HepG2 (cell line): ENCODE results near the gene TRPT1. TPM values are rescaled to one million over a fixed set of nuclear protein-coding genes. Genes with fewer than 3 reads are reported as not detected.

Experiments used
- ATAC-seq: fragments of 200-7000 bp; cut with Tn5 transposase; 3 replicates; pipeline ENCODE4 v1.9.1; 2020; ENCODE audit warnings: mild to moderate bottlenecking, moderate library complexity
- BruUV-seq: library from RNA; stranded (reverse); fragments of 400-500 nt; replicated peaks from 2 replicates; lab custom pipeline; 2021; lab: Mats Ljungman, UMichigan
- CTCF ChIA-PET: fragments of 300-600 bp; formaldehyde crosslinking; extraction: SDS; loops from one replicate; lab custom pipeline; 2021; ENCODE audit warnings: low total read pairs, inconsistent platforms, low intra/inter-chr PET ratio; lab: Yijun Ruan, JAX
- POLR2A ChIA-PET: fragments of 350-600 bp; sonication (Branson Sonifier 250); formaldehyde crosslinking; loops from one replicate; lab custom pipeline; 2020; ENCODE audit warnings: antibody characterized with exemption, inconsistent platforms; lab: Yijun Ruan, JAX
- DNase-seq: peaks from one replicate; pipeline ENCODE4 v3.0.0-alpha.2; 2015; ENCODE audit warnings: low spot score
- FAIRE-seq: peaks from 3 replicates; lab custom pipeline; 2011; peaks lifted over from hg19 to GRCh38; lab: Jason Lieb, UNC
- H2AFZ ChIP-seq: one replicate; pipeline ENCODE4 v1.6.1; 2011; ENCODE audit warnings: low read length, inconsistent platforms
- H3K27ac ChIP-seq: fragments of 300-600 bp; 3 replicates; pipeline ENCODE4 v1.8.0; 2011; ENCODE audit warnings: mixed run types, mild to moderate bottlenecking, mixed read lengths, low read length, inconsistent platforms; ENCODE audit not compliant: insufficient read depth; ENCODE audit errors: extremely low read length
- H3K27me3 ChIP-seq, 2 experiments: fragments of 200-600 bp in 1 of 2; 2 replicates in 1 of 2; 3 replicates in 1 of 2; pipeline versions ENCODE4 v1.6.0 to v1.8.0; 2011; ENCODE audit warnings: low read length in 2 of 2, mild to moderate bottlenecking in 2 of 2, moderate library complexity in 2 of 2, inconsistent platforms in 1 of 2; ENCODE audit not compliant: insufficient read depth in 2 of 2, control insufficient read depth in 1 of 2
- H3K36me3 ChIP-seq, 2 experiments: fragments of 200-600 bp in 1 of 2; replicated peaks in 1 of 2; 2 replicates in 1 of 2; 3 replicates in 1 of 2; pipeline versions ENCODE4 v1.5.1 to v1.8.0; 2011; ENCODE audit warnings: low read length in 2 of 2, inconsistent platforms in 1 of 2; ENCODE audit not compliant: insufficient read depth in 2 of 2, control insufficient read depth in 1 of 2
- H3K4me1 ChIP-seq: 2 replicates; pipeline ENCODE4 v1.5.1; 2012; ENCODE audit warnings: low read length, inconsistent platforms; ENCODE audit not compliant: insufficient read depth
- H3K4me2 ChIP-seq: 2 replicates; pipeline ENCODE4 v1.6.0; 2011; ENCODE audit warnings: low read depth, low read length, inconsistent platforms
- H3K4me3 ChIP-seq, 3 experiments: fragments of 200-600 bp in 1 of 3; sonication (generic), shearing (Covaris generic) in 1 of 3; replicated peaks in 1 of 3; 2 replicates each; pipeline ENCODE4 v1.5.1; 2011 to 2016; ENCODE audit warnings: low read length in 3 of 3, inconsistent platforms in 2 of 3, low read depth in 2 of 3, mild to moderate bottlenecking in 2 of 3, control low read depth in 1 of 3, mixed read lengths in 1 of 3; ENCODE audit not compliant: insufficient read depth in 1 of 3
- H3K79me2 ChIP-seq: one replicate; pipeline ENCODE4 v1.6.1; 2011; ENCODE audit warnings: low read length, inconsistent platforms; ENCODE audit not compliant: insufficient read depth
- H3K9ac ChIP-seq: 2 replicates; pipeline ENCODE4 v1.6.0; 2011; ENCODE audit warnings: mild to moderate bottlenecking, low read depth, low read length, inconsistent platforms; ENCODE audit not compliant: insufficient read depth
- H3K9me3 ChIP-seq: 2 replicates; pipeline ENCODE4 v1.5.1; 2012; ENCODE audit warnings: mild to moderate bottlenecking, low read length
- H4K20me1 ChIP-seq: 2 replicates; pipeline ENCODE4 v1.6.0; 2011; ENCODE audit warnings: inconsistent platforms, mild to moderate bottlenecking, low read length, moderate library complexity; ENCODE audit not compliant: insufficient read depth
- AGO1 ChIP-seq: fragments of 200-400 bp; formaldehyde crosslinking; IDR thresholded peaks from 2 replicates; pipeline ENCODE4 v1.6.1; 2017; ENCODE audit warnings: mild to moderate bottlenecking, low read depth, low read length, moderate library complexity; ENCODE audit not compliant: poor library complexity, severe bottlenecking
- CBX1 ChIP-seq: IDR thresholded peaks from one replicate; pipeline ENCODE4 v1.6.1; 2016; ENCODE audit warnings: antibody characterized with exemption, low read depth
- FOXP1 ChIP-seq, 2 experiments: fragments of 450-650 bp in 1 of 2; IDR thresholded peaks; 2 replicates each; pipeline ENCODE4 v1.6.1; 2017 to 2018; ENCODE audit warnings: antibody characterized with exemption in 1 of 2
- GATAD1 ChIP-seq: IDR thresholded peaks from 2 replicates; pipeline ENCODE4 v1.6.1; 2016; ENCODE audit warnings: missing genetic modification reagents, missing compliant biosample characterization
- HDAC1 ChIP-seq: sonication (generic); formaldehyde crosslinking; IDR thresholded peaks from 2 replicates; pipeline ENCODE4 v1.5.1; 2020; ENCODE audit warnings: mild to moderate bottlenecking, missing genetic modification reagents
- HOXA5 ChIP-seq: sonication (generic); formaldehyde crosslinking; IDR thresholded peaks from 2 replicates; pipeline ENCODE4 v1.4.0; 2020; ENCODE audit warnings: missing genetic modification reagents
- ONECUT2 ChIP-seq: sonication (generic); formaldehyde crosslinking; IDR thresholded peaks from 2 replicates; pipeline ENCODE4 v1.4.0; 2020; ENCODE audit warnings: missing genetic modification reagents
- PBX3 ChIP-seq: sonication (generic); formaldehyde crosslinking; IDR thresholded peaks from 2 replicates; pipeline ENCODE4 v1.8.1; 2023; ENCODE audit warnings: missing genetic modification reagents, inconsistent platforms, borderline replicate concordance
- SKIL ChIP-seq: sonication (generic); formaldehyde crosslinking; IDR thresholded peaks from 2 replicates; pipeline ENCODE4 v1.8.0; 2022; ENCODE audit warnings: missing genetic modification reagents, mild to moderate bottlenecking, moderate library complexity, borderline replicate concordance
- SRF ChIP-seq: IDR thresholded peaks from 2 replicates; pipeline ENCODE4 v1.6.1; 2011; ENCODE audit warnings: mild to moderate bottlenecking, low read depth, low read length, moderate library complexity
- XBP1 ChIP-seq: sonication (generic); formaldehyde crosslinking; IDR thresholded peaks from 2 replicates; pipeline ENCODE4 v1.5.0; 2020; ENCODE audit warnings: missing genetic modification reagents
- XRCC5 ChIP-seq: fragments of 200-400 bp; formaldehyde crosslinking; optimal IDR thresholded peaks from 2 replicates; pipeline ENCODE3; 2017; ENCODE audit warnings: mild to moderate bottlenecking, low read length
- ZNF232 ChIP-seq: sonication (generic); formaldehyde crosslinking; IDR thresholded peaks from 2 replicates; pipeline ENCODE4 v1.4.0; 2020; ENCODE audit warnings: missing genetic modification reagents, borderline replicate concordance
- ZNF274 ChIP-seq: sonication (generic); formaldehyde crosslinking; IDR thresholded peaks from 2 replicates; pipeline ENCODE4 v1.5.1; 2020; ENCODE audit warnings: mild to moderate bottlenecking, missing genetic modification reagents
- ZNF546 ChIP-seq: sonication (generic); formaldehyde crosslinking; conservative IDR thresholded peaks from 2 replicates; pipeline ENCODE4 v1.8.1; 2023; ENCODE audit warnings: mild to moderate bottlenecking, missing genetic modification reagents
- ZNF672 ChIP-seq: sonication (generic); formaldehyde crosslinking; IDR thresholded peaks from 2 replicates; pipeline ENCODE4 v1.8.1; 2022; ENCODE audit warnings: missing genetic modification reagents
- ZNF781 ChIP-seq: sonication (generic); formaldehyde crosslinking; IDR thresholded peaks from 2 replicates; pipeline ENCODE4 v1.5.1; 2020; ENCODE audit warnings: borderline replicate concordance, mild to moderate bottlenecking, missing genetic modification reagents; ENCODE audit errors: not compliant biosample characterization
- ZNF800 ChIP-seq: sonication (generic); formaldehyde crosslinking; IDR thresholded peaks from 2 replicates; pipeline ENCODE4 v1.4.0; 2020; ENCODE audit warnings: missing genetic modification reagents
- ZXDC ChIP-seq: sonication (generic); formaldehyde crosslinking; IDR thresholded peaks from 2 replicates; pipeline ENCODE4 v1.5.0; 2020; ENCODE audit warnings: mild to moderate bottlenecking, missing genetic modification reagents
- WGBS: methylation state at CpG from one replicate; pipeline ENCODE4 v1.1.6; 2017; ENCODE audit warnings: low lambda C conversion rate; 5-methylcytosine and 5-hydroxymethylcytosine counted together
- in situ Hi-C: cut with HindIII; loops from 2 replicates; pipeline ENCODE4 v1.10.0; 2017; ENCODE audit warnings: low pct_unique_long_range_greater_than_20kb; ENCODE audit not compliant: extremely low pct_ligation_motif_present
- intact Hi-C: fragments of 100-400 bp; cut with micrococcal nuclease; formaldehyde crosslinking; loops from one replicate; pipeline ENCODE4 v1.10.0; 2022; ENCODE audit not compliant: unreplicated experiment
- polyA plus RNA-seq, 8 experiments: library from polyadenylated mRNA; depleted of rRNA in 3 of 8; stranded (reverse) in 7 of 8; unstranded in 1 of 8; fragments of >200 nt; fragmentation: Illumina TruSeq in 4 of 8; extraction: Trizol in 4 of 8; gene quantifications; 2 replicates each; pipeline versions ENCODE4 v1.2.1 to v1.2.3, GENCODE V29; 2011 to 2016; ENCODE audit warnings: low read depth in 4 of 8, missing spikeins in 1 of 8, mixed read lengths in 1 of 8; ENCODE audit not compliant: insufficient read depth in 1 of 8
- total RNA-seq, 5 experiments: library from RNA; depleted of rRNA; stranded (reverse); fragments of >200 nt; fragmentation: Illumina TruSeq; extraction: Trizol; gene quantifications; 2 replicates each; pipeline ENCODE4 v1.2.3, GENCODE V29; 2016; ENCODE audit warnings: low read depth in 1 of 5

TRPT1 gene
- total and polyA plus RNA-seq, 2 of the 13 experiments (the other 11 are each of a cell fraction or from before 2014, with no cell fraction given), result 24.8 to 40.7 TPM

- Histone ChIP-seq H2AFZ (no peak overlapping the region), H3K4me1 (peaks cover 15% of the 10 kb centered on the region), H3K9me3 (no peaks in the 10 kb centered on the region), H3K36me3 (peaks cover 1 to 15% of the 10 kb centered on the region in 2 experiments; a peak in 4 of 5 replicates), H3K27ac (no peak overlapping the region), H3K9ac (no peak overlapping the region), H3K4me3 (no peak overlapping the region), H4K20me1 (no peaks in the 10 kb centered on the region), H3K27me3 (no peaks in the 10 kb centered on the region), H3K79me2 (peaks cover 4% of the 10 kb centered on the region), H3K4me2 (no peak overlapping the region)
- CTCF ChIA-PET, result no interaction called here
- WGBS, result 90% methylated on average over 2 of the region's 15 CpGs
- no TSS peak for BruUV-seq
- ATAC-seq, result no peak
- POLR2A ChIA-PET, result no interaction called here
- intact Hi-C loops (no loop called here), in situ Hi-C loops (no loop called here)
- FAIRE-seq, result no peak
- DNase-seq, result no peak
- TF ChIP-seq PBX3 (CRISPR knock-in tag) (no peak), ZNF232 (CRISPR knock-in tag) (no peak), SKIL (CRISPR knock-in tag) (no peak), ZNF800 (no peak), AGO1 (no peak), XRCC5 (no peak), ZXDC (CRISPR knock-in tag) (no peak), GATAD1 (CRISPR knock-in tag) (no peak), FOXP1 (IDR thresholded peaks at IDR 0.05) (no peak), FOXP1 (CRISPR knock-in tag; IDR thresholded peaks at IDR 0.05) (no peak), SRF (no peak), ONECUT2 (no peak), HOXA5 (CRISPR knock-in tag) (no peak), ZNF274 (CRISPR knock-in tag) (no peak), ZNF546 (CRISPR knock-in tag) (no peak), ZNF781 (CRISPR knock-in tag) (no peak), HDAC1 (CRISPR knock-in tag) (no peak), ZNF672 (CRISPR knock-in tag) (no peak), XBP1 (CRISPR knock-in tag) (no peak), CBX1 (no peak)
Observed at GRCh38 chr11:64266339-64266738, 40.4 kb upstream of the TRPT1 start.
